ENCODE data around the gene NKX3-2. TPM values are rescaled to one million over a fixed set of nuclear protein-coding genes. Genes with fewer than 3 reads are reported as not detected.

NKX3-2 gene
- total and polyA plus RNA-seq, 9 of the 15 experiments (the other 6 are each of a cell fraction or from before 2014, with no cell fraction given): 0.03 to 0.81 (median 0.27) TPM; not detected in 1

DNA sequence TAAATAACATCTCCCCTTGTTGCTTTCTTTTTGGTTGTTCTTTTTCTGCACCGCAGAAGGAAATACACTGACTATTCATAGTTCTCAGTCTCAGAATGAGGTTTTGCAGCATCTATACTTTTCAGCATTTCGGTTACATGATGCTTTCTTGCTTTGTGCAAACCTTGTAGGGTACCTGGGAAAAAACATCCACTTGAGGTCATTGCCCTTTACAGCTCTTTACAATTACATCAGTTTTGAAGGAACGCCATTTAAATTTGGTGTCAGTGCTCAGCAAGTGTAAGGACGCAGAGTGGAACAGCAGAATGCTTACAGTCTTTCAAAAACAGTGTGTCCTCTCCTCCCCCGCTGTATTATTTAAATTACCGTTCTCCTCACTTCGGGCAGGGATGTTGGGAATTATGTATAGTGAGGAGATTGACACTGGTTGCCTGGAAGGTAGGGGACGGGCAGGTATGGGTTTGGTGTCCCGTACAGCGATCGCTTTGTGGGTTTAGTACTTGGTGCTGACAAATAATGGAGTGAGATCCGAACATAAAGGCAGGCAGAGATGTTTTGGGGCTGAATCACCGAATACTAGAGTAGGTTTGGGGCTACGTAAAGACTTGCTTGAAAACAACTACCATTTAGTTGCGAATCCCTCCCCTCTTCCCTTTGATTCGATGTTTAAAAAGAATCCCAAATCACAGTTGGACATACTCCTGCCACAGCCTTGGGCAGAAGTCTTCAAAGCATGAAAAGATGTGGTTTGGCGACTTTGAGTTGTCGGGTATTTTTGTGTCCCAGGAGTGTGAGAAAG is 2.0 kb upstream of the NKX3-2 start (continued):
- no peak for TF ChIP-seq ZNF280A (IDR thresholded peaks at IDR 0.05; ENCODE audit: low read depth, partially characterized antibody)
- TF ChIP-seq PRDM10 (IDR thresholded peaks at IDR 0.05; ENCODE audit: partially characterized antibody): no peak
- TF ChIP-seq DMBX1 (CRISPR knock-in tag; IDR thresholded peaks at IDR 0.05; ENCODE audit: borderline replicate concordance): no peak
- no peak for TF ChIP-seq RBFOX2 (IDR thresholded peaks at IDR 0.05; ENCODE audit: low read depth, low read length)
- TF ChIP-seq FOXP1 (CRISPR knock-in tag; IDR thresholded peaks at IDR 0.05): no peak
